ENCODE data around the gene SLC50A1. TPM values are rescaled to one million over a fixed set of nuclear protein-coding genes. Genes with fewer than 3 reads are reported as not detected.
"Not testable (repeated sequence)": the region's sequence is repeated elsewhere in the genome, so short reads cannot be mapped to it uniquely, and the experiment has no call there.

The SLC50A1 gene
- total RNA-seq, 1 donor from 2014 or later, result 35.4 TPM

- intact Hi-C loops (cut with micrococcal nuclease), result no loop called here
These were observed 22.1 kb upstream of the SLC50A1 start for GRCh38 chr1:155113450-155113980.

GRCh38 chr1:155116113-155116764 lies 19.4 kb upstream of the SLC50A1 start:
- intact Hi-C loops (cut with micrococcal nuclease), result no loop called here

GRCh38 chr1:155117610-155118009 lies 18.0 kb upstream of the SLC50A1 start:
- intact Hi-C loops (cut with micrococcal nuclease), result no loop called here

GRCh38 chr1:155118090-155118489 lies 17.6 kb upstream of the SLC50A1 start:
- intact Hi-C loops (cut with micrococcal nuclease), result not testable (repeated sequence)

- intact Hi-C loops (cut with micrococcal nuclease), result no loop called here
These were observed 15.4 kb upstream of the SLC50A1 start for GRCh38 chr1:155120253-155120652.

GRCh38 chr1:155121249-155121648 lies 14.4 kb upstream of the SLC50A1 start:
- intact Hi-C loops (cut with micrococcal nuclease), result no loop called here

GRCh38 chr1:155122308-155122707 lies 13.3 kb upstream of the SLC50A1 start:
- intact Hi-C loops (cut with micrococcal nuclease), result no loop called here

GRCh38 chr1:155123801-155124200 lies 11.9 kb upstream of the SLC50A1 start:
- intact Hi-C loops (cut with micrococcal nuclease), result no loop called here

GRCh38 chr1:155124503-155125463 lies 10.9 kb upstream of the SLC50A1 start:
- intact Hi-C loops (cut with micrococcal nuclease), result loop anchor here (5.0 kb wide), 1 partner anchor 32 kb away; no protein-coding TSS in a partner anchor

- intact Hi-C loops (cut with micrococcal nuclease), result loop anchor here (5.0 kb wide), 1 partner anchor 33 kb away; no protein-coding TSS in a partner anchor
These were observed 10.1 kb upstream of the SLC50A1 start for GRCh38 chr1:155125511-155125945.

- intact Hi-C loops (cut with micrococcal nuclease), result loop anchor here (5.0 kb wide), 1 partner anchor 34 kb away; no protein-coding TSS in a partner anchor
These were observed 9.6 kb upstream of the SLC50A1 start for GRCh38 chr1:155125946-155126555.

- intact Hi-C loops (cut with micrococcal nuclease), result loop anchor here (5.0 kb wide), 1 partner anchor 34 kb away; no protein-coding TSS in a partner anchor
These were observed 9.0 kb upstream of the SLC50A1 start for GRCh38 chr1:155126556-155127104.

- intact Hi-C loops (cut with micrococcal nuclease), result loop anchor here (5.0 kb wide), 1 partner anchor 35 kb away; no protein-coding TSS in a partner anchor
These were observed 8.3 kb upstream of the SLC50A1 start, which contains the start of gene EFNA1 for GRCh38 chr1:155127105-155127966. Gene EFNA1 (plus strand): TSS chr1:155127876. CDS start chr1:155127978, 102 bp downstream.

GRCh38 chr1:155127967-155128754 lies 7.5 kb upstream of the SLC50A1 start:
- intact Hi-C loops (cut with micrococcal nuclease), result loop anchor here (5.0 kb wide), 1 partner anchor 36 kb away; no protein-coding TSS in a partner anchor

GRCh38 chr1:155128755-155129473 lies 6.7 kb upstream of the SLC50A1 start:
- intact Hi-C loops (cut with micrococcal nuclease), result loop anchor here (5.0 kb wide), 1 partner anchor 37 kb away; no protein-coding TSS in a partner anchor

- intact Hi-C loops (cut with micrococcal nuclease), result no loop called here
These were observed 5.2 kb upstream of the SLC50A1 start for GRCh38 chr1:155130272-155131006.

- intact Hi-C loops (cut with micrococcal nuclease), result no loop called here
These were observed 4.4 kb upstream of the SLC50A1 start for GRCh38 chr1:155131285-155131684.

GRCh38 chr1:155131856-155132255 lies 3.8 kb upstream of the SLC50A1 start:
- intact Hi-C loops (cut with micrococcal nuclease), result no loop called here
